CD4-positive, alpha-beta T cell (primary cell): ENCODE data around the gene INSIG1. TPM values are rescaled to one million over a fixed set of nuclear protein-coding genes. Genes with fewer than 3 reads are reported as not detected.

Experiments used
- ATAC-seq: fragments of 200-7000 bp; cut with Tn5 transposase; one replicate; pipeline ENCODE4 v1.10.0; 2022; ENCODE audit warnings: mild to moderate bottlenecking; ENCODE audit not compliant: poor library complexity
- CTCF ChIA-PET: fragments of 350-600 bp; sonication (Branson Sonifier 250); formaldehyde crosslinking; loops from one replicate; lab custom pipeline; 2021; ENCODE audit warnings: antibody characterized with exemption, inconsistent platforms; lab: Charles Lee
- POLR2A ChIA-PET: fragments of 350-600 bp; sonication (Branson Sonifier 250); formaldehyde crosslinking; loops from one replicate; lab custom pipeline; 2021; ENCODE audit warnings: antibody characterized with exemption, inconsistent platforms; lab: Charles Lee
- DNase-seq, 14 experiments: peaks; one replicate each; pipeline ENCODE4 v3.0.0-alpha.2; 2013 to 2020; ENCODE audit warnings: mixed read lengths in 2 of 14
- H3K27ac ChIP-seq, 2 donors: one replicate each; pipeline versions ENCODE4 v1.5.1 to v1.7.0; 2013; ENCODE audit warnings: low read length in 2 of 2, low read depth in 1 of 2, mild to moderate bottlenecking in 1 of 2
- H3K27me3 ChIP-seq, 2 experiments: 1 replicate in 1 of 2; 2 replicates in 1 of 2; pipeline versions ENCODE4 v1.6.1 to v1.7.0; 2013; ENCODE audit warnings: low read length in 2 of 2, control low read depth in 1 of 2, mild to moderate bottlenecking in 1 of 2, moderate library complexity in 1 of 2; ENCODE audit not compliant: insufficient read depth in 2 of 2, control insufficient read depth in 1 of 2
- H3K36me3 ChIP-seq: one replicate; pipeline ENCODE4 v1.6.1; 2013; ENCODE audit warnings: low read length, control low read depth; ENCODE audit not compliant: insufficient read depth
- H3K4me1 ChIP-seq: one replicate; pipeline ENCODE4 v1.6.1; 2013; ENCODE audit warnings: low read length, control low read depth; ENCODE audit not compliant: insufficient read depth
- H3K4me3 ChIP-seq: one replicate; pipeline ENCODE4 v1.5.1; 2013; ENCODE audit warnings: mild to moderate bottlenecking, low read length, moderate library complexity
- H3K9me3 ChIP-seq, 2 experiments: 1 replicate in 1 of 2; 2 replicates in 1 of 2; pipeline versions ENCODE4 v1.6.1 to v1.7.0; 2013; ENCODE audit warnings: low read length in 2 of 2, mild to moderate bottlenecking in 2 of 2, control low read depth in 1 of 2, moderate library complexity in 1 of 2; ENCODE audit not compliant: control insufficient read depth in 1 of 2, insufficient read depth in 1 of 2
- H3K27ac Mint-ChIP-seq: one replicate; pipeline ENCODE4 v1.8.0; 2020; ENCODE audit warnings: mixed read lengths
- H3K27me3 Mint-ChIP-seq: one replicate; pipeline ENCODE4 v1.8.0; 2021; ENCODE audit warnings: mixed read lengths
- H3K36me3 Mint-ChIP-seq: one replicate; pipeline ENCODE4 v1.8.0; 2021; ENCODE audit warnings: low read depth, mixed read lengths
- H3K4me1 Mint-ChIP-seq: one replicate; pipeline ENCODE4 v1.8.0; 2021; ENCODE audit warnings: low read depth, mixed read lengths
- H3K4me3 Mint-ChIP-seq: one replicate; pipeline ENCODE4 v1.8.0; 2020; ENCODE audit warnings: mild to moderate bottlenecking, mixed read lengths
- H3K9me3 Mint-ChIP-seq: one replicate; pipeline ENCODE4 v1.8.0; 2020; ENCODE audit warnings: mixed read lengths
- CTCF ChIP-seq: fragments of 200-600 bp; IDR thresholded peaks from one replicate; pipeline ENCODE4 v1.8.0; 2022; ENCODE audit warnings: antibody characterized with exemption, mild to moderate bottlenecking
- intact Hi-C, 2 experiments: fragments of 100-400 bp; cut with DNase I in 1 of 2; cut with micrococcal nuclease in 1 of 2; formaldehyde crosslinking; loops; one replicate each; pipeline versions ENCODE4 v1.15.1 to v1.9.0; 2023 to 2025; cut with DNase I, micrococcal nuclease
- total RNA-seq, 174 experiments: library from RNA in 2 of 174; stranded (reverse) in 2 of 174; gene quantifications; one replicate each; pipeline ENCODE4 v1.2.3 and lab custom pipeline; 2021 to 2026

INSIG1 gene
- total RNA-seq, 2 experiments from 2014 or later, result 58.1 to 60.9 TPM

GRCh38 chr7:155265144-155265543 is 32.5 kb upstream of the INSIG1 start:
- H3K9me3 Mint-ChIP-seq, result no peaks in the 10 kb centered on the region
- H3K27me3 Mint-ChIP-seq, result peaks cover 4% of the 10 kb centered on the region
- TF ChIP-seq CTCF, result no peak
- peaks cover 0 to 6% of the 10 kb centered on the region in 2 experiments for H3K9me3 ChIP-seq
- no peak overlapping the region for H3K27ac ChIP-seq
- no peaks in the 10 kb centered on the region for H3K36me3 ChIP-seq
- no peaks in the 10 kb centered on the region for H3K36me3 Mint-ChIP-seq
- no peaks in the 10 kb centered on the region for H3K4me1 ChIP-seq
- ATAC-seq (no peak), DNase-seq (no peak)
- peaks cover 0 to 6% of the 10 kb centered on the region in 2 experiments for H3K27me3 ChIP-seq
- H3K4me3 ChIP-seq, result no peak overlapping the region
- no peaks in the 10 kb centered on the region for H3K4me1 Mint-ChIP-seq
- H3K27ac Mint-ChIP-seq, result no peak overlapping the region
- ChIA-PET CTCF (no interaction called here), POLR2A (interaction anchor here (0.5 kb wide), 1 partner anchor 8 kb away, joined by 3 read pairs; no protein-coding TSS in a partner anchor)
- H3K4me3 Mint-ChIP-seq, result no peak overlapping the region
- intact Hi-C loops, result no loop called here

DNA sequence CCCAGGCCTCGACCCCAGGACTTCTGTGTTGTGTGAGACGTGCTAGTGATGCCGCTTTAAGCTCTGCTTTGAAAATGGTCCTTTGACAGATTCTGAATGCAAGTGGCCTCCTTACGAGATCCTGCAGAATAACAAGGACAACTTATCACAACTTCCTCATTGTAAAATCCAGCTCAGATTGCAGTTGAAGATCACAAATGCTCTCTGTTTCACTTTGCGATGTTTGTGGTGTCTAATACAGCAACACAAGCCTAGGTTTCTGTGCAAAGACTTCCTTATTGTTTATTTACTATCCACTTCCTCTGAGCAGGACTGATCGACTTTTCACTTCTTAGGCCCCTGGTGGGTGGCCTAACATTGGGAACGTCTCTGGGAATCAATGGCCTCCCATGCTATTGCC is 31.7 kb upstream of the INSIG1 start:
- ChIA-PET POLR2A (interaction anchor here (0.5 kb wide), 1 partner anchor 9 kb away, joined by 3 read pairs; no protein-coding TSS in a partner anchor), CTCF (no interaction called here)
- H3K27me3 Mint-ChIP-seq, result peaks cover 4% of the 10 kb centered on the region
- no peaks in the 10 kb centered on the region for H3K36me3 Mint-ChIP-seq
- no peak overlapping the region for H3K27ac ChIP-seq
- no peak overlapping the region for H3K4me3 ChIP-seq
- peaks cover 0 to 5% of the 10 kb centered on the region in 2 experiments for H3K9me3 ChIP-seq
- no peak overlapping the region for H3K4me3 Mint-ChIP-seq
- DNase-seq (no peak), ATAC-seq (no peak)
- no peaks in the 10 kb centered on the region for H3K4me1 Mint-ChIP-seq
- intact Hi-C loops, result no loop called here
- no peaks in the 10 kb centered on the region for H3K9me3 Mint-ChIP-seq
- H3K27me3 ChIP-seq, result peaks cover 0 to 6% of the 10 kb centered on the region in 2 experiments
- no peak overlapping the region for H3K27ac Mint-ChIP-seq
- no peak for TF ChIP-seq CTCF
- no peaks in the 10 kb centered on the region for H3K4me1 ChIP-seq
- no peaks in the 10 kb centered on the region for H3K36me3 ChIP-seq

- ATAC-seq (no peak), DNase-seq (no peak)
- Mint-ChIP-seq H3K9me3 (no peaks in the 10 kb centered on the region), H3K4me1 (no peaks in the 10 kb centered on the region), H3K4me3 (no peak overlapping the region), H3K27ac (no peak overlapping the region), H3K27me3 (peaks cover 4% of the 10 kb centered on the region), H3K36me3 (no peaks in the 10 kb centered on the region)
- Histone ChIP-seq H3K27me3 (peaks cover 0 to 5% of the 10 kb centered on the region in 2 experiments), H3K27ac (no peak overlapping the region), H3K4me1 (no peaks in the 10 kb centered on the region), H3K4me3 (no peak overlapping the region), H3K9me3 (peaks cover 0 to 5% of the 10 kb centered on the region in 2 experiments), H3K36me3 (no peaks in the 10 kb centered on the region)
- intact Hi-C loops, result no loop called here
- ChIA-PET POLR2A (no interaction called here), CTCF (no interaction called here)
- TF ChIP-seq CTCF, result no peak
These were observed 31.2 kb upstream of the INSIG1 start for GRCh38 chr7:155266440-155266839.
